CD4-positive, alpha-beta T cell (primary cell): ENCODE measurements around the gene CHRM3. TPM values are rescaled to one million over a fixed set of nuclear protein-coding genes. Genes with fewer than 3 reads are reported as not detected.

Experiments
- ATAC-seq: fragments of 200-7000 bp; cut with Tn5 transposase; one replicate; pipeline ENCODE4 v1.10.0; 2022; ENCODE audit warnings: mild to moderate bottlenecking; ENCODE audit not compliant: poor library complexity
- CTCF ChIA-PET: fragments of 350-600 bp; sonication (Branson Sonifier 250); formaldehyde crosslinking; loops from one replicate; lab custom pipeline; 2021; ENCODE audit warnings: antibody characterized with exemption, inconsistent platforms; lab: Charles Lee
- POLR2A ChIA-PET: fragments of 350-600 bp; sonication (Branson Sonifier 250); formaldehyde crosslinking; loops from one replicate; lab custom pipeline; 2021; ENCODE audit warnings: antibody characterized with exemption, inconsistent platforms; lab: Charles Lee
- DNase-seq, 14 experiments: peaks; one replicate each; pipeline ENCODE4 v3.0.0-alpha.2; 2013 to 2020; ENCODE audit warnings: mixed read lengths in 2 of 14
- H3K27ac ChIP-seq, 2 donors: one replicate each; pipeline versions ENCODE4 v1.5.1 to v1.7.0; 2013; ENCODE audit warnings: low read length in 2 of 2, low read depth in 1 of 2, mild to moderate bottlenecking in 1 of 2
- H3K27me3 ChIP-seq, 2 experiments: 1 replicate in 1 of 2; 2 replicates in 1 of 2; pipeline versions ENCODE4 v1.6.1 to v1.7.0; 2013; ENCODE audit warnings: low read length in 2 of 2, control low read depth in 1 of 2, mild to moderate bottlenecking in 1 of 2, moderate library complexity in 1 of 2; ENCODE audit not compliant: insufficient read depth in 2 of 2, control insufficient read depth in 1 of 2
- H3K36me3 ChIP-seq: one replicate; pipeline ENCODE4 v1.6.1; 2013; ENCODE audit warnings: low read length, control low read depth; ENCODE audit not compliant: insufficient read depth
- H3K4me1 ChIP-seq: one replicate; pipeline ENCODE4 v1.6.1; 2013; ENCODE audit warnings: low read length, control low read depth; ENCODE audit not compliant: insufficient read depth
- H3K4me3 ChIP-seq: one replicate; pipeline ENCODE4 v1.5.1; 2013; ENCODE audit warnings: mild to moderate bottlenecking, low read length, moderate library complexity
- H3K9me3 ChIP-seq, 2 experiments: 1 replicate in 1 of 2; 2 replicates in 1 of 2; pipeline versions ENCODE4 v1.6.1 to v1.7.0; 2013; ENCODE audit warnings: low read length in 2 of 2, mild to moderate bottlenecking in 2 of 2, control low read depth in 1 of 2, moderate library complexity in 1 of 2; ENCODE audit not compliant: control insufficient read depth in 1 of 2, insufficient read depth in 1 of 2
- H3K27ac Mint-ChIP-seq: one replicate; pipeline ENCODE4 v1.8.0; 2020; ENCODE audit warnings: mixed read lengths
- H3K27me3 Mint-ChIP-seq: one replicate; pipeline ENCODE4 v1.8.0; 2021; ENCODE audit warnings: mixed read lengths
- H3K36me3 Mint-ChIP-seq: one replicate; pipeline ENCODE4 v1.8.0; 2021; ENCODE audit warnings: low read depth, mixed read lengths
- H3K4me1 Mint-ChIP-seq: one replicate; pipeline ENCODE4 v1.8.0; 2021; ENCODE audit warnings: low read depth, mixed read lengths
- H3K4me3 Mint-ChIP-seq: one replicate; pipeline ENCODE4 v1.8.0; 2020; ENCODE audit warnings: mild to moderate bottlenecking, mixed read lengths
- H3K9me3 Mint-ChIP-seq: one replicate; pipeline ENCODE4 v1.8.0; 2020; ENCODE audit warnings: mixed read lengths
- CTCF ChIP-seq: fragments of 200-600 bp; IDR thresholded peaks from one replicate; pipeline ENCODE4 v1.8.0; 2022; ENCODE audit warnings: antibody characterized with exemption, mild to moderate bottlenecking
- intact Hi-C, 2 experiments: fragments of 100-400 bp; cut with DNase I in 1 of 2; cut with micrococcal nuclease in 1 of 2; formaldehyde crosslinking; loops; one replicate each; pipeline versions ENCODE4 v1.15.1 to v1.9.0; 2023 to 2025; cut with DNase I, micrococcal nuclease
- total RNA-seq, 174 experiments: library from RNA in 2 of 174; stranded (reverse) in 2 of 174; gene quantifications; one replicate each; pipeline ENCODE4 v1.2.3 and lab custom pipeline; 2021 to 2026

The CHRM3 gene
- total RNA-seq, 2 experiments from 2014 or later: 0.08 TPM; not detected in 1

DNA sequence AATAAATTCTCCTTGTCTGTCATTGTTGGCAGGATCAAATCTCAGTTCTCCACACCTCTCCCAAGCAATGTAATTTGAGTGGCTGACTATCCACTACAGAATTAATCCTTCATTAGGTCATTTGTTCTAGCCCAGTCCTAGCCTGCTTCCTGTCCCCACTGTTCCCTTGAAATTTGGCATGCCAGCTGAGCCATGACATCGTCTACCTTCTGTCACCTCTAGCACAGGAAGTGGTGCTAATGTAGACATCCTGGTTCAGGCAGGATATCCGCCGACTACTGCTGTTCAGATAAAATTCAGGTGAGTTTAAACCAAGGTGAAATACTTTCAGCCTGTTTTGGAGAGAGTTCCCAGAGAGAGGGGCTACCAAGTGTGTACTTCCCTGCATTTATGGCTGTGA lies 5.9 kb downstream of the CHRM3 start:
- Histone ChIP-seq H3K4me3 (no peak overlapping the region), H3K36me3 (no peaks in the 10 kb centered on the region), H3K27ac (no peak overlapping the region), H3K4me1 (peaks cover 9% of the 10 kb centered on the region), H3K9me3 (peaks cover 0 to 6% of the 10 kb centered on the region in 2 experiments), H3K27me3 (peaks cover 19 to 24% of the 10 kb centered on the region in 2 experiments)
- no peak overlapping the region for H3K27ac Mint-ChIP-seq
- DNase-seq (peak in 1 of 14 experiments; percentile 13), ATAC-seq (no peak)
- peaks cover 18% of the 10 kb centered on the region for H3K4me1 Mint-ChIP-seq
- intact Hi-C loops: no loop called here
- POLR2A ChIA-PET: no interaction called here
- no peak for TF ChIP-seq CTCF
- no peaks in the 10 kb centered on the region for H3K9me3 Mint-ChIP-seq
- CTCF ChIA-PET: no interaction called here
- H3K36me3 Mint-ChIP-seq: no peaks in the 10 kb centered on the region
- H3K4me3 Mint-ChIP-seq: no peak overlapping the region
- peaks cover 61% of the 10 kb centered on the region for H3K27me3 Mint-ChIP-seq

DNA sequence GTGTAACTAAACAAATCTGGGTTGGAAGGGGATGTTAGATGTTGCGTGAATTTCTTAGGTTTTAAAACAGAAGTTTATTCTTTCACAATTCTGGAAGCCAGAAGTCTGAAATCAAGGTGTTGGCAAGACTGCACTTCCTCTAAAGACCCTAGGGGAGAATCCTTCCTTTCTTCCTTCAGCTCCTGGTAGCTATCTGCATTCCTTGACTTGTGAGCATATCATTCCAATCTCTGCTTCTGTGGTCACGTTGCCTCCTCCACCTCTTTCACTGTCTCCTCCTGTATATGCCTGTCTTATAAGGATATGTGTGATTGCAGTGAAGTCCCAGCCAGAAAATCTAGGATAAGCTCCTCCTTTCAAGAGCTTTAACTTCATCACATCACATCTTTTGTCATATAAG lies 7.7 kb downstream of the CHRM3 start:
- Mint-ChIP-seq H3K9me3 (no peaks in the 10 kb centered on the region), H3K27ac (no peak overlapping the region), H3K36me3 (no peaks in the 10 kb centered on the region), H3K4me3 (no peak overlapping the region), H3K27me3 (peaks cover 43% of the 10 kb centered on the region), H3K4me1 (peaks cover 5% of the 10 kb centered on the region)
- DNase-seq (no peak), ATAC-seq (no peak)
- intact Hi-C loops: no loop called here
- no peak for TF ChIP-seq CTCF
- no peak overlapping the region for H3K27ac ChIP-seq
- POLR2A ChIA-PET: no interaction called here
- H3K9me3 ChIP-seq: no peaks in the 10 kb centered on the region
- H3K27me3 ChIP-seq: peaks cover 6 to 9% of the 10 kb centered on the region in 2 experiments
- H3K36me3 ChIP-seq: no peaks in the 10 kb centered on the region
- CTCF ChIA-PET: interaction anchor here (0.6 kb wide), 1 partner anchor 504 kb away, joined by 3 read pairs; no protein-coding TSS in a partner anchor
- H3K4me1 ChIP-seq: no peaks in the 10 kb centered on the region
- H3K4me3 ChIP-seq: no peak overlapping the region

DNA sequence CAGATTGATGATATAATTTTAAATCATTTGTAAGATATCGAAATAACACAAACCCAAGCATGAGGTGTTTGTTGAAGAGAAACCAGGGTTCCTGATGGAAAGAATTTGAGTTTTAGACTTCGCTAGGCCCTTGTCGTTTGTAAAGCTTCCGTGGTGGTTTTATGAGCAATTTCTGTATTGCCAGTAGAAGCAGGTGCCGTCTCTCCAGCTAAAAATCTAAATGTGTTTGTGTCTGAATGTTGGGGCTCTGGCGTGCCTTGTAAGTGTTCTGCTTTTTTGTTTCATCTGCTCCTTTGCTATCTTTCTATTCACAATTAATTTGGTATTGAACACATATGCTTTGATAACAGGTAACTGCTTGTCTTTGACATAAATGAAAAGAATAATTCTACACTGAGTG lies 27.5 kb downstream of the CHRM3 start:
- no peaks in the 10 kb centered on the region for H3K4me1 Mint-ChIP-seq
- CTCF ChIA-PET: no interaction called here
- H3K27ac ChIP-seq: no peak overlapping the region

More for the DNA sequence above, 27.5 kb downstream of the CHRM3 start:
- DNase-seq (no peak), ATAC-seq (no peak)
- no peak for TF ChIP-seq CTCF
- Histone ChIP-seq H3K4me3 (no peak overlapping the region), H3K27me3 (no peaks in the 10 kb centered on the region), H3K36me3 (no peaks in the 10 kb centered on the region), H3K9me3 (no peaks in the 10 kb centered on the region), H3K4me1 (no peaks in the 10 kb centered on the region)
- intact Hi-C loops: no loop called here
- H3K36me3 Mint-ChIP-seq: no peaks in the 10 kb centered on the region
- POLR2A ChIA-PET: interaction anchor here (0.6 kb wide), 1 partner anchor 433 kb away, joined by 4 read pairs; no protein-coding TSS in a partner anchor
- H3K9me3 Mint-ChIP-seq: no peaks in the 10 kb centered on the region
- no peak overlapping the region for H3K4me3 Mint-ChIP-seq
- no peaks in the 10 kb centered on the region for H3K27me3 Mint-ChIP-seq
- no peak overlapping the region for H3K27ac Mint-ChIP-seq
